HepG2 (cell line): ENCODE results near the gene SMAD3. TPM values are rescaled to one million over a fixed set of nuclear protein-coding genes. Genes with fewer than 3 reads are reported as not detected.

Experiments
- ATAC-seq: fragments of 200-7000 bp; cut with Tn5 transposase; 3 replicates; pipeline ENCODE4 v1.9.1; 2020; ENCODE audit warnings: mild to moderate bottlenecking, moderate library complexity
- BruUV-seq: library from RNA; stranded (reverse); fragments of 400-500 nt; replicated peaks from 2 replicates; lab custom pipeline; 2021; lab: Mats Ljungman, UMichigan
- CTCF ChIA-PET: fragments of 300-600 bp; formaldehyde crosslinking; extraction: SDS; loops from one replicate; lab custom pipeline; 2021; ENCODE audit warnings: low total read pairs, inconsistent platforms, low intra/inter-chr PET ratio; lab: Yijun Ruan, JAX
- POLR2A ChIA-PET: fragments of 350-600 bp; sonication (Branson Sonifier 250); formaldehyde crosslinking; loops from one replicate; lab custom pipeline; 2020; ENCODE audit warnings: antibody characterized with exemption, inconsistent platforms; lab: Yijun Ruan, JAX
- DNase-seq: peaks from one replicate; pipeline ENCODE4 v3.0.0-alpha.2; 2015; ENCODE audit warnings: low spot score
- FAIRE-seq: peaks from 3 replicates; lab custom pipeline; 2011; peaks lifted over from hg19 to GRCh38; lab: Jason Lieb, UNC
- H2AFZ ChIP-seq: one replicate; pipeline ENCODE4 v1.6.1; 2011; ENCODE audit warnings: low read length, inconsistent platforms
- H3K27ac ChIP-seq: fragments of 300-600 bp; 3 replicates; pipeline ENCODE4 v1.8.0; 2011; ENCODE audit warnings: mixed run types, mild to moderate bottlenecking, mixed read lengths, low read length, inconsistent platforms; ENCODE audit not compliant: insufficient read depth; ENCODE audit errors: extremely low read length
- H3K27me3 ChIP-seq, 2 experiments: fragments of 200-600 bp in 1 of 2; 2 replicates in 1 of 2; 3 replicates in 1 of 2; pipeline versions ENCODE4 v1.6.0 to v1.8.0; 2011; ENCODE audit warnings: low read length in 2 of 2, mild to moderate bottlenecking in 2 of 2, moderate library complexity in 2 of 2, inconsistent platforms in 1 of 2; ENCODE audit not compliant: insufficient read depth in 2 of 2, control insufficient read depth in 1 of 2
- H3K36me3 ChIP-seq, 2 experiments: fragments of 200-600 bp in 1 of 2; replicated peaks in 1 of 2; 2 replicates in 1 of 2; 3 replicates in 1 of 2; pipeline versions ENCODE4 v1.5.1 to v1.8.0; 2011; ENCODE audit warnings: low read length in 2 of 2, inconsistent platforms in 1 of 2; ENCODE audit not compliant: insufficient read depth in 2 of 2, control insufficient read depth in 1 of 2
- H3K4me1 ChIP-seq: 2 replicates; pipeline ENCODE4 v1.5.1; 2012; ENCODE audit warnings: low read length, inconsistent platforms; ENCODE audit not compliant: insufficient read depth
- H3K4me2 ChIP-seq: 2 replicates; pipeline ENCODE4 v1.6.0; 2011; ENCODE audit warnings: low read depth, low read length, inconsistent platforms
- H3K4me3 ChIP-seq, 3 experiments: fragments of 200-600 bp in 1 of 3; sonication (generic), shearing (Covaris generic) in 1 of 3; replicated peaks in 1 of 3; 2 replicates each; pipeline ENCODE4 v1.5.1; 2011 to 2016; ENCODE audit warnings: low read length in 3 of 3, inconsistent platforms in 2 of 3, low read depth in 2 of 3, mild to moderate bottlenecking in 2 of 3, control low read depth in 1 of 3, mixed read lengths in 1 of 3; ENCODE audit not compliant: insufficient read depth in 1 of 3
- H3K79me2 ChIP-seq: one replicate; pipeline ENCODE4 v1.6.1; 2011; ENCODE audit warnings: low read length, inconsistent platforms; ENCODE audit not compliant: insufficient read depth
- H3K9ac ChIP-seq: 2 replicates; pipeline ENCODE4 v1.6.0; 2011; ENCODE audit warnings: mild to moderate bottlenecking, low read depth, low read length, inconsistent platforms; ENCODE audit not compliant: insufficient read depth
- H3K9me3 ChIP-seq: 2 replicates; pipeline ENCODE4 v1.5.1; 2012; ENCODE audit warnings: mild to moderate bottlenecking, low read length
- H4K20me1 ChIP-seq: 2 replicates; pipeline ENCODE4 v1.6.0; 2011; ENCODE audit warnings: inconsistent platforms, mild to moderate bottlenecking, low read length, moderate library complexity; ENCODE audit not compliant: insufficient read depth
- ARID5B ChIP-seq: IDR thresholded peaks from 2 replicates; pipeline ENCODE4 v1.4.0; 2020; ENCODE audit warnings: mild to moderate bottlenecking, missing genetic modification reagents
- ATF7-NPFF ChIP-seq: sonication (generic); formaldehyde crosslinking; IDR thresholded peaks from 2 replicates; pipeline ENCODE4 v1.8.1; 2023; ENCODE audit warnings: mild to moderate bottlenecking, low read depth, missing genetic modification reagents, moderate library complexity
- KMT2A ChIP-seq: sonication (generic); formaldehyde crosslinking; IDR thresholded peaks from 2 replicates; pipeline ENCODE4 v1.4.0; 2020; ENCODE audit warnings: missing genetic modification reagents
- NR2F1 ChIP-seq, 2 experiments: fragments of 450-650 bp in 1 of 2; formaldehyde crosslinking in 1 of 2; IDR thresholded peaks; 2 replicates each; pipeline versions ENCODE4 v1.5.0 to v1.6.1; 2016 to 2020; ENCODE audit warnings: mild to moderate bottlenecking in 1 of 2, missing compliant biosample characterization in 1 of 2, missing genetic modification reagents in 1 of 2, moderate library complexity in 1 of 2
- NR2F6 ChIP-seq, 2 experiments: IDR thresholded peaks; 2 replicates each; pipeline ENCODE4 v1.6.1; 2016; ENCODE audit warnings: antibody characterized with exemption in 1 of 2, mild to moderate bottlenecking in 1 of 2
- RARA ChIP-seq: IDR thresholded peaks from 2 replicates; pipeline ENCODE4 v1.6.1; 2016; ENCODE audit warnings: missing genetic modification reagents, missing compliant biosample characterization
- STAG1 ChIP-seq: sonication (generic); formaldehyde crosslinking; IDR thresholded peaks from 2 replicates; pipeline ENCODE4 v1.4.0; 2020; ENCODE audit warnings: missing genetic modification reagents
- ZFP36L1 ChIP-seq: sonication (generic); formaldehyde crosslinking; IDR thresholded peaks from 2 replicates; pipeline ENCODE4 v1.8.0; 2022; ENCODE audit warnings: mild to moderate bottlenecking, missing genetic modification reagents, moderate library complexity
- ZNF280D ChIP-seq: sonication (generic); formaldehyde crosslinking; IDR thresholded peaks from 2 replicates; pipeline ENCODE4 v1.5.1; 2020; ENCODE audit warnings: mild to moderate bottlenecking, missing genetic modification reagents
- ZNF496 ChIP-seq: sonication (generic); formaldehyde crosslinking; IDR thresholded peaks from 2 replicates; pipeline ENCODE4 v1.8.1; 2023; ENCODE audit warnings: mild to moderate bottlenecking, moderate library complexity, missing genetic modification reagents; ENCODE audit not compliant: insufficient replicate concordance
- ZNF782 ChIP-seq: sonication (generic); formaldehyde crosslinking; IDR thresholded peaks from 2 replicates; pipeline ENCODE4 v1.4.0; 2020; ENCODE audit warnings: missing genetic modification reagents, mild to moderate bottlenecking, borderline replicate concordance
- WGBS: methylation state at CpG from one replicate; pipeline ENCODE4 v1.1.6; 2017; ENCODE audit warnings: low lambda C conversion rate; 5-methylcytosine and 5-hydroxymethylcytosine counted together
- in situ Hi-C: cut with HindIII; loops from 2 replicates; pipeline ENCODE4 v1.10.0; 2017; ENCODE audit warnings: low pct_unique_long_range_greater_than_20kb; ENCODE audit not compliant: extremely low pct_ligation_motif_present
- intact Hi-C: fragments of 100-400 bp; cut with micrococcal nuclease; formaldehyde crosslinking; loops from one replicate; pipeline ENCODE4 v1.10.0; 2022; ENCODE audit not compliant: unreplicated experiment
- polyA plus RNA-seq, 8 experiments: library from polyadenylated mRNA; depleted of rRNA in 3 of 8; stranded (reverse) in 7 of 8; unstranded in 1 of 8; fragments of >200 nt; fragmentation: Illumina TruSeq in 4 of 8; extraction: Trizol in 4 of 8; gene quantifications; 2 replicates each; pipeline versions ENCODE4 v1.2.1 to v1.2.3, GENCODE V29; 2011 to 2016; ENCODE audit warnings: low read depth in 4 of 8, missing spikeins in 1 of 8, mixed read lengths in 1 of 8; ENCODE audit not compliant: insufficient read depth in 1 of 8
- total RNA-seq, 5 experiments: library from RNA; depleted of rRNA; stranded (reverse); fragments of >200 nt; fragmentation: Illumina TruSeq; extraction: Trizol; gene quantifications; 2 replicates each; pipeline ENCODE4 v1.2.3, GENCODE V29; 2016; ENCODE audit warnings: low read depth in 1 of 5

Gene SMAD3
- total and polyA plus RNA-seq, 2 of the 13 experiments (the other 11 are each of a cell fraction or from before 2014, with no cell fraction given) = 8.6 to 56.3 TPM

- intact Hi-C loops = no loop called here
- H2AFZ ChIP-seq = no peak overlapping the region
- no TSS peak for BruUV-seq
- no peak overlapping the region for H3K4me3 ChIP-seq
- ChIA-PET CTCF (no interaction called here), POLR2A (no interaction called here)
- H3K79me2 ChIP-seq = no peaks in the 10 kb centered on the region
- 100% methylated on average over 2 of the region's 2 CpGs for WGBS
- H3K36me3 ChIP-seq = peaks cover 2 to 7% of the 10 kb centered on the region in 2 experiments; a peak in 2 of 5 replicates
- H3K27ac ChIP-seq = no peak overlapping the region
- in situ Hi-C loops = no loop called here
- peaks cover 11% of the 10 kb centered on the region for H3K4me1 ChIP-seq
- FAIRE-seq = no peak
- no peaks in the 10 kb centered on the region for H4K20me1 ChIP-seq
- DNase-seq = no peak
- H3K9me3 ChIP-seq = no peaks in the 10 kb centered on the region
- H3K9ac ChIP-seq = no peak overlapping the region
- H3K27me3 ChIP-seq = no peaks in the 10 kb centered on the region
- ATAC-seq = no peak
- TF ChIP-seq ATF7-NPFF (CRISPR knock-in tag) (no peak), ZNF782 (CRISPR knock-in tag) (no peak), ZFP36L1 (no peak), NR2F6 (IDR thresholded peaks at IDR 0.05) (no peak), NR2F6 (CRISPR knock-in tag; IDR thresholded peaks at IDR 0.05) (no peak), KMT2A (CRISPR knock-in tag) (no peak)
- H3K4me2 ChIP-seq = no peak overlapping the region
Observed at GRCh38 chr15:67230504-67230903, 165.1 kb downstream of the SMAD3 start.

- Histone ChIP-seq H3K4me2 (no peak overlapping the region), H3K9me3 (no peaks in the 10 kb centered on the region), H3K27me3 (no peaks in the 10 kb centered on the region), H3K36me3 (peaks cover 2 to 10% of the 10 kb centered on the region in 2 experiments; a peak in 2 of 5 replicates), H3K27ac (no peak overlapping the region), H3K9ac (no peak overlapping the region), H3K4me1 (peaks cover 11% of the 10 kb centered on the region), H3K79me2 (no peaks in the 10 kb centered on the region), H4K20me1 (no peaks in the 10 kb centered on the region; the same call in 1 of the 2 replicates), H2AFZ (no peak overlapping the region), H3K4me3 (no peak overlapping the region)
- FAIRE-seq (peak; percentile 32), DNase-seq (no peak), ATAC-seq (no peak)
- POLR2A ChIA-PET = no interaction called here
- 75% methylated on average over 3 of the region's 3 CpGs for WGBS
- in situ Hi-C loops (no loop called here), intact Hi-C loops (no loop called here)
- CTCF ChIA-PET = no interaction called here
- BruUV-seq = no TSS peak
- TF ChIP-seq NR2F1 (CRISPR knock-in tag; IDR thresholded peaks at IDR 0.05) = no peak
- no peak for TF ChIP-seq STAG1 (CRISPR knock-in tag)
- TF ChIP-seq RARA (CRISPR knock-in tag) = no peak
- no peak for TF ChIP-seq ARID5B
- TF ChIP-seq ZNF496 (CRISPR knock-in tag) = no peak
- TF ChIP-seq ZNF280D (CRISPR knock-in tag) = no peak
Observed at GRCh38 chr15:67232591-67232990, 167.2 kb downstream of the SMAD3 start.
